ENCODE measurements around the gene MOGAT3.

Gene MOGAT3

DNA sequence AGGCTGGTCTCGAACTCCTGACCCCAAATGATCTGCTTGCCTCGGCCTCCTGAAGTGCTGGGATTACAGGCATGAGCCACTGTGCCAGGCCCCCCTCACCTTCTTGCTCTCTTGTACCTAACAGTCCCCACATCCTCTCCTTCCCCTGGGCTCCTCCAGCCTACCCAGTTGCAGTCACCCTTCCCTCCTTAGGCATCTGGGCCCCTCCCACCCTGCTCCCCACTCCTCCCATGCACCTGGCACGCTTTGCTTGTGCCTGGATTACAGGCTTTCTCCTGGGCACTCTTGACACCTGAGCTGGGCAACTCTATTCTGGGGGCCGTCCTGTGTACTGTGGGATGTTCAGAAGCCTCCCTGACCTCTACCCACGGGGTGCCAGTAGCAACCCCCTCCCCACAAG, 33.8 kb upstream of the MOGAT3 start:
- no peak for DNase-seq

GRCh38 chr7:101233907-101234547, 33.2 kb upstream of the MOGAT3 start:
- no peak for DNase-seq

GRCh38 chr7:101232141-101232850, 31.5 kb upstream of the MOGAT3 start:
- peak; percentile 51 for DNase-seq

GRCh38 chr7:101231644-101232043, 30.8 kb upstream of the MOGAT3 start:
- no peak for DNase-seq

GRCh38 chr7:101226721-101227120, 25.9 kb upstream of the MOGAT3 start:
- no peak for DNase-seq

GRCh38 chr7:101225650-101226049, 24.8 kb upstream of the MOGAT3 start:
- no peak for DNase-seq

DNA sequence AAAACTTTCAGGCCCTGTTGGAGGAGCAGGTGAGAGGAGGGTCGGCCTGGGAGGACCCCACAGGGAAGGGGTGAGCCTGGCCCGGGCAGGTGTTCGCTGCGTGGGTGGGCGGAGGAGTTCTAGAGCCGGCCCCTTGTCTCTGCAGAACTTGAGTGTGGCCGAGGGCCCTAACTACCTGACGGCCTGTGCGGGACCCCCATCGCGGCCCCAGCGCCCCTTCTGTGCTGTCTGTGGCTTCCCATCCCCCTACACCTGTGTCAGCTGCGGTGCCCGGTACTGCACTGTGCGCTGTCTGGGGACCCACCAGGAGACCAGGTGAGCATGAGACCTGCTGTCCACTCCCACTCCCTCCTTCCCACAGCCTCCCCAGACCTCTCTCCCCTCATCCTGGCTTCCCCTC, 22.7 kb upstream of the MOGAT3 start:
- no peak for DNase-seq

- DNase-seq = no peak
These were observed 21.5 kb upstream of the MOGAT3 start for GRCh38 chr7:101222275-101222830.

DNA sequence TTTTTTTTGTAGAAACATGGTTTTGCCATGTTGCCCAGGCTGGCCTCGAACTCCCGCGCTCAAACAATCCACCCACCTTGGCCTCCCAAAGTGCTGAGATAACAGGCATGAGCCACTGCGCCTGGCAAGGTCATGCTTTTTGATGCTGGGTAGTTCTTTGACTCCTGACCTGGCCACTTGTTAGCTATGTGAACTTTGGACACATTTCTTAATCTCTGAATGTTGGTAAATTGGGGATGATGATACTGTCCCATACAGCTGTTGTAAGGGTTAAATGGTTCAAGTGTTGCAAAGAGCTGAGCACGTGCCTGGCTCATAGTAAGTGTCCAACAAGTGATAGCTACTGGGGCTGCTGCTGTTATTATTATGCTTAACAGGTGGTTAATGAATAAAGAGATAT, 19.5 kb upstream of the MOGAT3 start:
- DNase-seq = no peak

DNA sequence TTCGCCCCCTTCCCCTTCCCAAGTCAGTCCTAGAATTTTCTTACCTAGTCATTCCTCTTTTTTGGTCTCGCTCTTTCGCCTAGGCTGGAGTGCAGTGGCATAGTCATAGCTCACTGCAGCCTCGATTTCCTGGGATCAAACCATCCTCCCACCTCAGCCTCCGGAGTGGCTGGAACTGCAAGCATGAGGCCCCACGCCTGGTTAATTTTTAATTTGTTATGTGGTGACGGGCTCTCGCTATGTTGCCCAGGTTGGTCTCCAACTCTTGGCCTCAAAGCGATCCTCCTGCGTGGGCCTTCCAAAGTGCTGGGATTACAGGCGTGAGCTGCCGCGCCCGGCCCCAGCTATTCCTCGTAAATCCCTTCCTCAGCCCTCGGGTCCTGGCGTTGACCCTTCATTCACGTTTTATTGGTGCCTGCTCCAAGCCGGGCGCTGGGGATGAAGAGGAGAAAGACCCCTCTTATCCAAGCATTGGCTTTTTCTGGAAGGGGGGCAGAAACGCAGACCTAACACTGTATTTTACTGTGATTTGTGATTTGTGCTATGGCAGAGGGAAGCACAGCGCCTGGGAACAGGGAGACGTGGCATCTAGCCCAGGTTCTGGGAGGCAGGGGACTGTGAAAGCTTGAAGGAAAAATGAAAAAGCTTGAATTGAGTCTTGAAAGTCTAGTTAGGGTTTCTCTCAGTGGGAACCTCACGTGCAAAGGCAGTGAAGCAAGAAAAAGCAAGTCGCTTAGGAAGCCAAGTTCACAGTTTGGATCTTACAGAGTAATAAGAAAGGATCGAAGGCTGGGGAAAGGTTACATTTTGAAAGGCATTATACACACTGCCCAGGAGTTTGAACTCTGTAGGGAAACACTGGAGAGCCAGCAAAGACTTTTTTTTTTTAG, 17.6 kb upstream of the MOGAT3 start:
- no peak for DNase-seq

- peak; percentile 87 for DNase-seq
These were observed 16.8 kb upstream of the MOGAT3 start, which contains the start of the genes PLOD3 and ZNHIT1 for GRCh38 chr7:101217388-101218235. PLOD3 (minus strand) TSS chr7:101217581; CDS start chr7:101217274, 307 bp downstream. ZNHIT1 (plus strand) TSS chr7:101218165; CDS start chr7:101218196, 31 bp downstream.

- DNase-seq = peak; percentile 79
These were observed 16.1 kb upstream of the MOGAT3 start for GRCh38 chr7:101216860-101217387.

GRCh38 chr7:101216001-101216859, 15.4 kb upstream of the MOGAT3 start:
- no peak for DNase-seq

DNA sequence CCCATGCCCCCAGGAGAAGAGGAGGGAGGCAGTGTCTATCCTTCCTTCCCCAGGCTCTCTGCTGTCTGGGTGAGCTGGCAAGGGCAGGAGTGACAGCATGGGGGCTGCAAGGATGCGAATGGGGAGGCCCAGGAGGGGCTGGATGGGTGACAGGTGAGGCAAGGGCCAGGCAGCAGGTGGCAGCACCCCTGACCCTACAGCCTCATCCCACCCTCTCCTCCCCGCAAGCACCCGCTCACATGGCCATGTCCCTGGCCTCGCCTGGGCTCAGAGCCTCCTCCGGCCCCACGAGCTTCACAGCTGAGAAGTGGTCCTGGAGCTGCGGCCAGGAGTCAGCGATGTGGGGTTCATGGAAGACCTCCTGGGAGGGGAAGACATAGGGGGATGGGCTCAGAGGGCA, 11.2 kb upstream of the MOGAT3 start:
- no peak for DNase-seq

GRCh38 chr7:101211501-101211900, 10.7 kb upstream of the MOGAT3 start:
- DNase-seq = no peak

GRCh38 chr7:101210143-101210542, 9.3 kb upstream of the MOGAT3 start:
- DNase-seq = no peak

DNA sequence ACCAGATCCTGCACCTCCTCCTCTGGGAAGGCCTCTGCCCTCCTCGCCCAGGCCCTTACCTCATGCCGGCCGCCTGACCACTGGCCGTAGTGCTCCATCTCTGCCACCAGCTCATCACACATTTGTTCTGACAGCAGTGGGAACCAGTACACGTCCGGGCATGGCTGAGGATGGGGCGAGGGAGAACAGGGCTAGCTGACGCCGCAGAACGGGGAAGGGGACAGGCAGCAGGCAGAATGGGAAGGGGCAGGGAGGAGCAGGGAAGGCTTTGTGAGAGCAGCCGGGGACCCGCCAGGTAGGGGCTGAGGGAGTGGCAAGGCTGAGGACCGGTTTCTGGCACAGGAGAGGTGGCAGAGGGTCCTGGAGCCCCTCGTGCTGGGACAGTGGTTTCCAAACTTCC, 8.0 kb upstream of the MOGAT3 start:
- no peak for DNase-seq

- DNase-seq = no peak
These were observed 6.6 kb upstream of the MOGAT3 start for GRCh38 chr7:101207459-101207858.

DNA sequence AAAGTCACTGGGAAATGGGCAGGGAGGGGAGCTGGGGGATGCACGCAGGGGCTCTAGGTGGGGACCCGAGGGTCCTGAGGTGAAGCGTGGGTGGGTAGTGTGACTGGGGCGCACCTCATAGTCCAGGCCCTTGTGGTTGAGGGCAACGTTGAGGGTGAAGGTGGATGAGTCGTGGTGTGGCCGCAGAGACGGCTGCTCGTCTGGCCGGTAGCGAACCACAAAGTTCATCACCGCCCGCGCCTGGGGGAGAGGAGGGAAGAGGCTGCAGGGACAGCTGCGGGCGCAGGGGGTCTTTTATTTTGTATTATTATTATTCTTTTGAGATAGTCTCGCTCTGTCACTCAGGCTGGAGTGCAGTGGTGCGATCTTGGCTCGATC, 5.8 kb upstream of the MOGAT3 start:
- DNase-seq = no peak

- no peak for DNase-seq
These were observed 5.2 kb upstream of the MOGAT3 start for GRCh38 chr7:101205901-101206664.
